Suprapubic skin (tissue), 4 donors: ENCODE data around the gene CREB3L1.

Source experiments
- CTCF ChIP-seq, 2 donors: fragments of 200-600 bp in 1 of 2; fragments of 450-650 bp in 1 of 2; sonication (generic) in 1 of 2; IDR thresholded peaks; one replicate each; pipeline ENCODE4 v1.5.1; 2016 to 2019; ENCODE audit warnings: antibody characterized with exemption in 2 of 2, mild to moderate bottlenecking in 1 of 2, moderate library complexity in 1 of 2
- EP300 ChIP-seq: sonication (generic); formaldehyde crosslinking; IDR thresholded peaks from one replicate; pipeline ENCODE4 v1.6.1; 2017; ENCODE audit warnings: antibody characterized with exemption
- POLR2A ChIP-seq, 2 donors: fragments of 450-650 bp; IDR thresholded peaks; one replicate each; pipeline ENCODE4 v1.6.1; 2017; ENCODE audit warnings: antibody characterized with exemption in 2 of 2, mild to moderate bottlenecking in 2 of 2, moderate library complexity in 2 of 2
- POLR2AphosphoS5 ChIP-seq, 3 donors: sonication (generic); formaldehyde crosslinking; IDR thresholded peaks; one replicate each; pipeline ENCODE4 v1.6.1; 2017; ENCODE audit warnings: antibody characterized with exemption in 3 of 3

GRCh38 chr11:46242952-46243795 is 34.3 kb upstream of the CREB3L1 start:
- TF ChIP-seq CTCF (IDR thresholded peaks at IDR 0.05) (no peak), POLR2AphosphoS5 (IDR thresholded peaks at IDR 0.05) (peak in 1 of 3 donors; percentile 19), POLR2A (IDR thresholded peaks at IDR 0.05) (no peak), EP300 (no peak)
